Measurements from ENCODE around the gene SLC5A2. TPM values are rescaled to one million over a fixed set of nuclear protein-coding genes. Genes with fewer than 3 reads are reported as not detected.
"Not testable (repeated sequence)": the region's sequence is repeated elsewhere in the genome, so short reads cannot be mapped to it uniquely, and the experiment has no call there.

The SLC5A2 gene
- total RNA-seq, result not detected in 2 replicates

GRCh38 chr16:31483081-31483480 is at the start of gene SLC5A2:
TSS of gene SLC5A2 (plus strand) at chr16:31483123. CDS start at chr16:31483137, 14 bp downstream.
- DNase-seq (ENCODE audit: low read depth in 2 of 2), result no peak

- no peak for DNase-seq (ENCODE audit: low read depth in 2 of 2)
Measured at GRCh38 chr16:31435341-31436220, 47.3 kb upstream of the SLC5A2 start.

GRCh38 chr16:31436221-31437045 is 46.5 kb upstream of the SLC5A2 start:
- DNase-seq (ENCODE audit: low read depth in 2 of 2), result no peak

- DNase-seq (ENCODE audit: low read depth in 2 of 2), result no peak
Measured at GRCh38 chr16:31438414-31438813, 44.5 kb upstream of the SLC5A2 start.

- DNase-seq (ENCODE audit: low read depth in 2 of 2), result not testable (repeated sequence)
Measured at GRCh38 chr16:31439023-31439422, 43.9 kb upstream of the SLC5A2 start.

GRCh38 chr16:31439519-31439918 is 43.4 kb upstream of the SLC5A2 start:
- DNase-seq (ENCODE audit: low read depth in 2 of 2), result no peak

GRCh38 chr16:31440516-31441184 is 42.3 kb upstream of the SLC5A2 start:
- DNase-seq (ENCODE audit: low read depth in 2 of 2), result no peak

- no peak for DNase-seq (ENCODE audit: low read depth in 2 of 2)
Measured at GRCh38 chr16:31441956-31442355, 41.0 kb upstream of the SLC5A2 start.

GRCh38 chr16:31445931-31446330 is 37.0 kb upstream of the SLC5A2 start:
- DNase-seq (ENCODE audit: low read depth in 2 of 2), result not testable (repeated sequence)

- DNase-seq (ENCODE audit: low read depth in 2 of 2), result no peak
Measured at GRCh38 chr16:31451201-31451600, 31.7 kb upstream of the SLC5A2 start.

GRCh38 chr16:31451681-31452351 is 31.1 kb upstream of the SLC5A2 start:
- peak in 1 of 2 donors; percentile 65 for DNase-seq (ENCODE audit: low read depth in 2 of 2)

- DNase-seq (ENCODE audit: low read depth in 2 of 2), result peak in 1 of 2 donors; percentile 34
Measured at GRCh38 chr16:31452631-31453106, 30.3 kb upstream of the SLC5A2 start.

- DNase-seq (ENCODE audit: low read depth in 2 of 2), result no peak
Measured at GRCh38 chr16:31453255-31454204, 29.4 kb upstream of the SLC5A2 start.

GRCh38 chr16:31455601-31456314 is 27.2 kb upstream of the SLC5A2 start:
- DNase-seq (ENCODE audit: low read depth in 2 of 2), result peak in 1 of 2 donors; percentile 36

GRCh38 chr16:31456988-31457360 is 25.9 kb upstream of the SLC5A2 start:
- DNase-seq (ENCODE audit: low read depth in 2 of 2), result no peak

GRCh38 chr16:31458073-31458843 is 24.7 kb upstream of the SLC5A2 start:
- DNase-seq (ENCODE audit: low read depth in 2 of 2), result peak in 1 of 2 donors; percentile 62

- peak; percentile 97 to 99 for DNase-seq (ENCODE audit: low read depth in 2 of 2)
Measured at GRCh38 chr16:31458844-31459686, 23.9 kb upstream of the SLC5A2 start, which contains the start of gene ARMC5. TSS of gene ARMC5 (plus strand) at chr16:31459501. CDS start at chr16:31459525, 24 bp downstream.

Data from dermis microvascular lymphatic vessel endothelial cell (primary cell).